IPS DF 4.7 (cell line): ENCODE data around the gene PREB.
A peak's percentile ranks its signal among the peaks of the same experiment; 100 is the strongest.

Source experiments
- DNase-seq: peaks from one replicate; pipeline ENCODE4 v3.0.0-alpha.2; 2013; ENCODE audit warnings: low spot score; ENCODE audit errors: extremely low read depth

PREB gene

GRCh38 chr2:27096748-27097297 lies 37.6 kb downstream of the PREB start:
- no peak for DNase-seq

- no peak for DNase-seq
Observed at GRCh38 chr2:27095745-27096651, 38.4 kb downstream of the PREB start.

- DNase-seq: no peak
Observed at GRCh38 chr2:27095427-27095744, 39.0 kb downstream of the PREB start.

- no peak for DNase-seq
Observed at GRCh38 chr2:27094353-27094984, 40.0 kb downstream of the PREB start.

- DNase-seq: no peak
Observed at GRCh38 chr2:27093430-27094352, 40.7 kb downstream of the PREB start.

GRCh38 chr2:27092696-27093429 lies 41.6 kb downstream of the PREB start:
- no peak for DNase-seq

GRCh38 chr2:27091746-27092695 lies 42.4 kb downstream of the PREB start:
- no peak for DNase-seq

GRCh38 chr2:27089111-27089954 lies 45.1 kb downstream of the PREB start:
- DNase-seq: no peak

GRCh38 chr2:27088634-27089033 lies 45.8 kb downstream of the PREB start:
- no peak for DNase-seq

- no peak for DNase-seq
Observed at GRCh38 chr2:27087823-27088410, 46.5 kb downstream of the PREB start.

- DNase-seq: no peak
Observed at GRCh38 chr2:27086724-27087593, 47.5 kb downstream of the PREB start, which contains the start of gene KHK. KHK (plus strand) TSS chr2:27086772; CDS start chr2:27087260, 488 bp downstream.

GRCh38 chr2:27086090-27086723 lies 48.2 kb downstream of the PREB start:
- DNase-seq: peak; percentile 64

GRCh38 chr2:27085673-27086089 lies 48.8 kb downstream of the PREB start:
- no peak for DNase-seq

- DNase-seq: no peak
Observed at GRCh38 chr2:27085062-27085672, 49.3 kb downstream of the PREB start.

- DNase-seq: no peak
Observed at GRCh38 chr2:27084297-27085061, 50.0 kb downstream of the PREB start.
